IMR-90 (cell line): ENCODE measurements around the gene CEBPG. TPM values are rescaled to one million over a fixed set of nuclear protein-coding genes. Genes with fewer than 3 reads are reported as not detected.
A peak's percentile ranks its signal among the peaks of the same experiment; 100 is the strongest.

Experiments
- ATAC-seq: fragments of 200-7000 bp; cut with Tn5 transposase; 2 replicates; pipeline ENCODE4 v1.9.1; 2020; ENCODE audit warnings: low read depth, mild to moderate bottlenecking, moderate library complexity
- BruUV-seq: library from RNA; stranded (reverse); fragments of 400-500 nt; replicated peaks from 2 replicates; lab custom pipeline; 2021; lab: Mats Ljungman, UMichigan
- CTCF ChIA-PET: fragments of 300-600 bp; formaldehyde crosslinking; extraction: SDS; loops from one replicate; lab custom pipeline; 2021; ENCODE audit warnings: antibody characterized with exemption; lab: Yijun Ruan, JAX
- POLR2A ChIA-PET: fragments of 300-600 bp; sonication (Branson Sonifier 250); formaldehyde crosslinking; loops from one replicate; lab custom pipeline; 2022; ENCODE audit warnings: antibody characterized with exemption; ENCODE audit not compliant: unreplicated experiment; lab: Charles Lee
- DNase-seq: peaks from one replicate; pipeline ENCODE4 v3.0.0; 2013
- H2AFZ ChIP-seq: replicated peaks from 2 replicates; pipeline ENCODE3; 2013; ENCODE audit warnings: low read length, mild to moderate bottlenecking; ENCODE audit not compliant: poor library complexity
- H2AK5ac ChIP-seq: 2 replicates; pipeline ENCODE4 v1.6.1; 2013; ENCODE audit warnings: low read depth, low read length, inconsistent platforms
- H2AK9ac ChIP-seq: replicated peaks from 2 replicates; pipeline ENCODE3; 2013; ENCODE audit warnings: mild to moderate bottlenecking, low read depth, low read length, moderate library complexity; ENCODE audit not compliant: poor library complexity
- H2BK120ac ChIP-seq: 2 replicates; pipeline ENCODE4 v1.6.1; 2013; ENCODE audit warnings: low read depth, low read length, inconsistent platforms
- H2BK15ac ChIP-seq: 3 replicates; pipeline ENCODE4 v1.6.1; 2013; ENCODE audit warnings: low read depth, low read length, inconsistent platforms
- H2BK20ac ChIP-seq: 2 replicates; pipeline ENCODE4 v1.6.1; 2013; ENCODE audit warnings: low read depth, mild to moderate bottlenecking, inconsistent platforms, low read length, moderate library complexity
- H2BK5ac ChIP-seq: 2 replicates; pipeline ENCODE4 v1.6.1; 2013; ENCODE audit warnings: mild to moderate bottlenecking, low read depth, low read length, inconsistent platforms; ENCODE audit not compliant: poor library complexity, severe bottlenecking
- H3K14ac ChIP-seq: replicated peaks from 2 replicates; pipeline ENCODE4 v1.6.1; 2013; ENCODE audit warnings: low read depth, low read length, inconsistent platforms
- H3K18ac ChIP-seq: 2 replicates; pipeline ENCODE4 v1.6.1; 2013; ENCODE audit warnings: low read depth, low read length, control low read depth
- H3K23ac ChIP-seq: 2 replicates; pipeline ENCODE4 v1.6.1; 2013; ENCODE audit warnings: low read depth, low read length, inconsistent platforms
- H3K27ac ChIP-seq: 2 replicates; pipeline ENCODE4 v1.5.1; 2013; ENCODE audit warnings: mild to moderate bottlenecking, control low read depth, low read length; ENCODE audit not compliant: insufficient read depth
- H3K27me3 ChIP-seq: 2 replicates; pipeline ENCODE4 v1.6.1; 2013; ENCODE audit warnings: low read length; ENCODE audit not compliant: control insufficient read depth, insufficient read depth
- H3K36me3 ChIP-seq: 2 replicates; pipeline ENCODE4 v1.6.1; 2013; ENCODE audit warnings: low read length, mixed read lengths; ENCODE audit not compliant: control insufficient read depth, insufficient read depth
- H3K4ac ChIP-seq: 2 replicates; pipeline ENCODE4 v1.6.1; 2013; ENCODE audit warnings: low read depth, low read length, inconsistent platforms
- H3K4me1 ChIP-seq: 2 replicates; pipeline ENCODE4 v1.6.1; 2013; ENCODE audit warnings: low read length, mixed read lengths; ENCODE audit not compliant: control insufficient read depth, insufficient read depth
- H3K4me2 ChIP-seq: 2 replicates; pipeline ENCODE4 v1.6.1; 2013; ENCODE audit warnings: low read depth, mild to moderate bottlenecking, control low read depth, low read length, moderate library complexity
- H3K4me3 ChIP-seq: 2 replicates; pipeline ENCODE4 v1.5.1; 2013; ENCODE audit warnings: low read depth, mild to moderate bottlenecking, control low read depth, low read length, moderate library complexity; ENCODE audit not compliant: insufficient read depth
- H3K56ac ChIP-seq: 2 replicates; pipeline ENCODE4 v1.6.1; 2013; ENCODE audit warnings: low read length, inconsistent platforms; ENCODE audit not compliant: insufficient read depth; ENCODE audit errors: extremely low read depth
- H3K79me1 ChIP-seq, 2 experiments: 2 replicates each; pipeline ENCODE4 v1.6.1; 2013; ENCODE audit warnings: low read length in 2 of 2, inconsistent platforms in 1 of 2, low read depth in 1 of 2
- H3K9ac ChIP-seq: 2 replicates; pipeline ENCODE4 v1.6.1; 2013; ENCODE audit warnings: low read depth, low read length, control low read depth
- H3K9me1 ChIP-seq: 2 replicates; pipeline ENCODE4 v1.6.1; 2013; ENCODE audit warnings: low read length, inconsistent platforms; ENCODE audit not compliant: insufficient read depth
- H3K9me3 ChIP-seq: 2 replicates; pipeline ENCODE4 v1.6.1; 2013; ENCODE audit warnings: low read length; ENCODE audit not compliant: control insufficient read depth, insufficient read depth
- H4K20me1 ChIP-seq: 2 replicates; pipeline ENCODE4 v1.6.1; 2013; ENCODE audit warnings: low read length, inconsistent platforms; ENCODE audit not compliant: insufficient read depth
- H4K5ac ChIP-seq: 2 replicates; pipeline ENCODE4 v1.6.1; 2013; ENCODE audit warnings: mild to moderate bottlenecking, low read depth, low read length, control low read depth
- H4K8ac ChIP-seq, 2 experiments: 2 replicates each; pipeline ENCODE4 v1.6.1; 2013; ENCODE audit warnings: low read depth in 2 of 2, low read length in 2 of 2, control low read depth in 1 of 2, inconsistent platforms in 1 of 2
- H4K91ac ChIP-seq: 2 replicates; pipeline ENCODE4 v1.6.1; 2013; ENCODE audit warnings: low read depth, low read length, inconsistent platforms; ENCODE audit not compliant: insufficient read depth
- MAZ ChIP-seq: IDR thresholded peaks from 2 replicates; pipeline ENCODE4 v1.6.1; 2012; ENCODE audit warnings: low read depth, mild to moderate bottlenecking, low read length, improper control_type of control experiment, moderate library complexity, borderline replicate concordance
- MXI1 ChIP-seq: IDR thresholded peaks from 2 replicates; pipeline ENCODE4 v1.6.1; 2012; ENCODE audit warnings: low read depth, mild to moderate bottlenecking, low read length, moderate library complexity, borderline replicate concordance
- WGBS, 2 experiments: methylation state at CpG; one replicate each; pipeline versions ENCODE4 v1.1.5 to v1.1.7; 2013; ENCODE audit warnings: missing lambda C conversion rate in 2 of 2; ENCODE audit not compliant: insufficient read length in 1 of 2; ENCODE audit errors: extremely low coverage in 2 of 2; 5-methylcytosine and 5-hydroxymethylcytosine counted together
- dilution Hi-C: fragments of 300-500 bp; cut with HindIII; formaldehyde crosslinking; loops from one replicate; pipeline ENCODE4 v1.14.3; 2018; ENCODE audit warnings: low sequenced_read_pairs; ENCODE audit not compliant: unreplicated experiment
- in situ Hi-C: fragments of 300-500 bp; cut with MboI; formaldehyde crosslinking; loops from 3 replicates; pipeline ENCODE4 v1.14.3; 2019; ENCODE audit warnings: low sequenced_read_pairs, inconsistent platforms, mixed read lengths
- intact Hi-C: fragments of 100-400 bp; cut with micrococcal nuclease; formaldehyde crosslinking; loops from 2 replicates; pipeline ENCODE4 v1.10.0; 2022
- polyA plus RNA-seq, 3 experiments: library from polyadenylated mRNA; depleted of rRNA; stranded (reverse); fragments of >200 nt; gene quantifications; 2 replicates each; pipeline ENCODE4 v1.2.3, GENCODE V29; 2012; ENCODE audit warnings: low replicate concordance in 1 of 3
- total RNA-seq: library from RNA; depleted of rRNA; stranded (reverse); fragments of >200 nt; gene quantifications from 2 replicates; pipeline ENCODE4 v1.2.3, GENCODE V29; 2012
- TF ChIP-seq, protein P1 (sequence below): conservative IDR thresholded peaks from 2 replicates; pipeline ENCODE4 v1.5.1; 2012; ENCODE audit warnings: mild to moderate bottlenecking, low read depth, low read length, improper control_type of control experiment

CEBPG gene
- total and polyA plus RNA-seq, 2 of the 4 experiments (the other 2 are of a cell fraction): 9.2 to 14.3 TPM

DNA sequence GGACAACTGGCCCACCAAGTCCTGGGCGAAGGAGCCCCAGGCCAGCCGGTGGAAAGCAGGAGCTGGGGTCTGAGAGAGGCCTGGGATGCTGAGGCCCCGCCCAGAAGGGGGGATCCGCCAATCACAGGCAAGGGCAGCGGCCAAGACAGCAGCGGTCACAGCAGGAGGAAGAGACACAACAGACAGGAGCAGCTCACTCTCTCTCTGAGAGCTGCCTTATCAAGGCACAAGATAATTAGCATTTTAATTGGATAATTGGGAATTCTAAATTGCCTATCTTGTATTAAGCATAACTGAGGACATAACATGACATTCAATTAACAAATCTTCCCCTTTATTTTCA lies 46.2 kb downstream of the CEBPG start:
- no TSS peak for BruUV-seq
- Histone ChIP-seq H3K56ac (no peak overlapping the region), H2BK120ac (no peak overlapping the region), H4K91ac (no peak overlapping the region), H3K9ac (no peak overlapping the region), H2AK9ac (no peak overlapping the region), H3K4me2 (no peak overlapping the region), H2BK5ac (no peak overlapping the region), H4K8ac (no peak overlapping the region), H4K20me1 (no peaks in the 10 kb centered on the region), H3K79me1 (no peaks in the 10 kb centered on the region), H3K18ac (no peak overlapping the region), H3K4me1 (no peaks in the 10 kb centered on the region; the same call in 1 of the 2 replicates), H3K27ac (no peak overlapping the region), H3K14ac (no peak overlapping the region), H2AK5ac (no peak overlapping the region), H2BK20ac (no peak overlapping the region), H3K36me3 (no peaks in the 10 kb centered on the region), H4K5ac (no peak overlapping the region), H2AFZ (no peak overlapping the region), H3K4ac (no peak overlapping the region), H3K9me1 (peaks cover 3% of the 10 kb centered on the region; the same call in 1 of the 2 replicates), H2BK15ac (no peak overlapping the region), H3K27me3 (no peaks in the 10 kb centered on the region), H3K9me3 (no peaks in the 10 kb centered on the region), H3K23ac (no peak overlapping the region), H3K4me3 (no peak overlapping the region)
- ChIA-PET POLR2A (no interaction called here), CTCF (interaction anchor here (1.1 to 1.2 kb wide), 2 partner anchors 13 to 358 kb away, joined by 3 to 6 read pairs; no protein-coding TSS in a partner anchor)
- intact Hi-C loops: no loop called here
- dilution Hi-C loops: no loop called here
- no peak for TF ChIP-seq MAZ
- TF ChIP-seq MXI1: no peak
- TF ChIP-seq, protein P1, sequence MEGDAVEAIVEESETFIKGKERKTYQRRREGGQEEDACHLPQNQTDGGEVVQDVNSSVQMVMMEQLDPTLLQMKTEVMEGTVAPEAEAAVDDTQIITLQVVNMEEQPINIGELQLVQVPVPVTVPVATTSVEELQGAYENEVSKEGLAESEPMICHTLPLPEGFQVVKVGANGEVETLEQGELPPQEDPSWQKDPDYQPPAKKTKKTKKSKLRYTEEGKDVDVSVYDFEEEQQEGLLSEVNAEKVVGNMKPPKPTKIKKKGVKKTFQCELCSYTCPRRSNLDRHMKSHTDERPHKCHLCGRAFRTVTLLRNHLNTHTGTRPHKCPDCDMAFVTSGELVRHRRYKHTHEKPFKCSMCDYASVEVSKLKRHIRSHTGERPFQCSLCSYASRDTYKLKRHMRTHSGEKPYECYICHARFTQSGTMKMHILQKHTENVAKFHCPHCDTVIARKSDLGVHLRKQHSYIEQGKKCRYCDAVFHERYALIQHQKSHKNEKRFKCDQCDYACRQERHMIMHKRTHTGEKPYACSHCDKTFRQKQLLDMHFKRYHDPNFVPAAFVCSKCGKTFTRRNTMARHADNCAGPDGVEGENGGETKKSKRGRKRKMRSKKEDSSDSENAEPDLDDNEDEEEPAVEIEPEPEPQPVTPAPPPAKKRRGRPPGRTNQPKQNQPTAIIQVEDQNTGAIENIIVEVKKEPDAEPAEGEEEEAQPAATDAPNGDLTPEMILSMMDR: no peak
- WGBS, 2 experiments: 16% methylated on average over 3 of the region's 6 CpGs; no CpG with 5 or more reads in 1 of the 2 experiments
- DNase-seq (no peak), ATAC-seq (0 out of 2 replicates have a peak, but pooled peaks have one; percentile 22)
- in situ Hi-C loops: no loop called here
